Measurements from ENCODE around the gene ERH.
A peak's percentile ranks its signal among the peaks of the same experiment; 100 is the strongest.
"Not testable (repeated sequence)": the region's sequence is repeated elsewhere in the genome, so short reads cannot be mapped to it uniquely, and the experiment has no call there.

ERH gene

DNA sequence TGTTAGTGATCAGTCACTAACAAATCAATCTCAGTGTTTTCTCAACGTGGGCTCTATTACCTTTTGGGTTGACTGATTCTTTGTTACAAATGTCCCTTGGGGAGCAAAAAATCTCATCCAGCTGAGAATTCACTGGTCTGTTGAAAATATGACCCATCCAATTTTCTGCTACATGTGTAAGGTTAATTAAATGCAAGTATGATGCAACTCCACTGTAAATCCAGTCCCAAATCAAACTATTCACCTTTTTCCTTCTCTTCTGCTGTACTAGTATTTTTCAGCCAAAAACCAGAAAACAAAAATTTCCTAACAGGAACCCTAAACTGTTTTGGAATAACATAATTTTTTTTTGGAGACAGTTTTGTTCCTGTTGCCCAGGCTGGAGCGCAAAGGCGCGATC lies 2.2 kb downstream of the ERH start:
- DNase-seq = no peak

DNA sequence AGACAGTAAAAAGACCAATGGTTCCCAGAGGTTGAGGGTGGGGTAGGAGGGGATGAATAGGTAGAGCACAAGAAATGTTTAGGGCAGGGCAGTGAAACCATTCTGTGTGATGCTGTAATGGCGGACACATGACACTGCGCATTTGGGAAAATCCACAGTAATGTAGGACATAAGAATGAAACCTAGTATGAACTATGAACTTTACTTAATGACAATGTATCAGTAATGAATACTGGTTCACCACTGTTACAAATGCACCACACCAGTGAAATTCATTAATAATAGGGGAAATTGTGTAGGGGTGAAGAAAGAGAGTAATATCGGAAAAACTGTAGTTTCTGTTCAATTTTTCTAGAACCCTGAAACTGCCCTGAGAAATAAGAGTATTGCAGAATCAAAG lies 5.6 kb downstream of the ERH start:
- DNase-seq = no peak

DNA sequence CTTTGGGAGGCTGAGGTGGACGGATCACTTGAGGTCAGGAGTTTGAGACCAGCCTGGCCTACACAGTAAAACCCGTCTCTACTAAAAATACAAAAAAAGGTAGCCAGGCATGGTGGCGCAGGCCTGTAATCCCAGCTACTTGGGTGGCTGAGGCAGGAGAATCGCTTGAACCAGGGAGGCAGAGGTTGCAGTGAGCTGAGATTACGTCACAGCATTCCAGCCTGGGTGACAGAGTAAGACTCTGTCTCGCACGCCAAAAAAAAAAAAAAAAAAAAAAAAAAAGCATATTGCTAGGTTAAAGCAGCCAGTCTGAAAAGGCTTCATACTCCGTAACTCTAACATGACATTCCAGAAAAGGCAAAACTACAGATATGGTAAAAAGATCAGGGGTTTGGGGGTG lies 6.7 kb downstream of the ERH start:
- DNase-seq = not testable (repeated sequence)

DNA sequence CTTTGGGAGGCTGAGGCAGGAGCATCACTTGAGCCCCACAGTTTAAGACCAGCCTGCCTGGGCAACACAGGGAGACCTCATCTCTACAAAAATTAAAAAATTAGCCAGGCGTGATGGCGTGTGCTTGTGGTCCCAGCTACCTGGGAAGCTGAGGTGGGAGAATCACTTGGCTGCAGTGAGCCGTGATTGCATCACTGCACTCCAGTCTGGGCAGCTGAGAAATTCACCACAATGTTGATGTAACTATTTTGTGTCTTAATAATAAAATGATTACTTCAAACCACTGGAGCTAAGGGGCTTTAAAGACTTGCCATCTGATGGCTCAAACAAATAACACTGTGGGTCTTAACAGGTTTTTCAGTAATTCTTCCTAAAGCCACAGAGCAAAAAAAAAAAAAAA lies 10.8 kb downstream of the ERH start:
- no peak for DNase-seq

DNA sequence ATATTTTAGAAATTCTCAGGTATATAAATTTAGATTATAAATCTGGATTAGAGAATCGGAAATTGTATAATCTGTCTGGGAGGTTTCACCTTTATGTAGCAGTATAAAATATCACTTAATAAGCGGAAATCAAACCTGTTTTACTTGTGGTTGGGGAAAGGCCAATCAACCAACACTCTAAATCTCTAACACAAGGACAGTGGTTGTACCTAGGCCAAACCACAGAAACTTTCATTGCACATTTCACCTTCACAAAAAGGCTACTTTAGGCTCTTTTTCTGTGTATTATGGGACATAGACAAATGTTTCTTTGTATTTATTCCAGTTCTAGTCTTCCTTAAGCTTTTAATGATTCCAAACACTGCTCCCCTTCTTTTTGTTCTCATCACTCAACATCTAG lies 19.8 kb downstream of the ERH start:
- DNase-seq = no peak

DNA sequence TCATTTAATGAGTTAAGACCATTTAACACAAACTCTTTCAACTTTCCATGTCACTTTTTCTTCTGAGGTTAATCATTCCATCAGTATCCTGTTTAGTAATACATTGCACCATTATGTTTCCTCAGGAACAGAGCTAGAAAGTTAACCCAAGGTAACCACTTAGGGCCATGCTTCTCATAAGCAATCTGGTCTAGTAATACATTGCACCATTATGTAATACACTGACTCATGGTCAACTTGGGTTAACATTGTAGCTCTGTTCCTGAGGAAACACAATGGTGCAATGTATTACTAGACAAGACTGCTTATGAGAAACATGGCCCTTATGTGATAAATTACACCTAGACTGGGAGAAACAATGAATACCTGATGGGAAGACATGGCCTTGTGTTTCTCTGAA lies 21.7 kb downstream of the ERH start:
- no peak for DNase-seq

DNA sequence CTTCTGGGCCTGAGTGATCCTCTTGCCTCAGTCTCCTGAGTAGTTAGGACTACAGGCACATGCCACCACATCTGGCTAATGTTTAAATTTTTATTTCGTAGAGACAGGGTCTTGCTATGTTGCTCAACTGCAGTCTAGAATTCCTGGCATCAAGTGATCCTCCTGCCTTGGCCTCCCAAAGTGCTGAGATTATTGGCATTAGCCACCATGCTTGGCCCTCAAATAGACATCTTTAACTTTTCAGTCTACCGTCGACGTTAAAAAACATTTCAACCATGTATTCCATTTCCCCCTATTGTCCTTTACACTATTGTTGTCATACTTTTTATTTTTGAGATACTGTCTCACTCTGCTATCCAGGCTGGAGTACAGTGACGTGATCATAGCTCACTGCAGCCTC lies 22.4 kb downstream of the ERH start:
- no peak for DNase-seq

DNA sequence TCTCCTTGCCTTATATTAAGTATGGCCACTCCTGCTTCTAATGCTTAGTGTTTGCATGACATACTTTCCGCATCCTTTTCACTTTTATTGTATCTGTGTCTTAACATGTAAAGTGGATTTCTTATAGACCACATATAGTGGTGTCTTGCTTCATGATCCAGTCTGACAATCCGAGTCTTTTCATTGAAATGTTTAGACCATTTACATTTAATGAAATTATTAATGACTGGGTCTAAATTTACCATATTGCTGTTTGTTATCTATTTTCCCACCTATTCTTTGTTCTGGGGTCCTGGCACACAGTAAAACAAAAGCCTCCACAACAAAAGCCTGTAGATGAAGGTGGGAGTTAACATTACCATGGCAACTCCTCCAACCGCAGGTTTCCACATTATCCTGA lies 22.9 kb downstream of the ERH start:
- no peak for DNase-seq

DNA sequence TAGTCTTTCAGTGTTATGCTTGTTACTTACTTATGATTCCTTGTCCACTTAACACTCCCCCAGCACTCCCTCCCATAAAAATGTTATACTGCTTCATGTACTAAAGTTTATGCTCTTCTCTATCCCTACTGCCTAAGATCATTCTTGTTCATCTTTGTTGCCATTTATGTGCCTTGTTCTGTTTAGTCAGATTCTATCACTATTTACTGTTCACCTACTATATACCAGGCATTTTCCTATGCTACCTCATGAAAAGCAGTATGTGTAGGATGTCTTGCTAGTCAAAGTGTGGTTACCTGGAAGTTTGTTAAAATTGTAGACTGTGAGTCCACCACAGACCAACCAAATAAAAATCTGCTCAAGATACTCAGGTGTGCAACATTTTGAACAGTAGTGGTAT lies 23.9 kb downstream of the ERH start:
- DNase-seq = no peak

DNA sequence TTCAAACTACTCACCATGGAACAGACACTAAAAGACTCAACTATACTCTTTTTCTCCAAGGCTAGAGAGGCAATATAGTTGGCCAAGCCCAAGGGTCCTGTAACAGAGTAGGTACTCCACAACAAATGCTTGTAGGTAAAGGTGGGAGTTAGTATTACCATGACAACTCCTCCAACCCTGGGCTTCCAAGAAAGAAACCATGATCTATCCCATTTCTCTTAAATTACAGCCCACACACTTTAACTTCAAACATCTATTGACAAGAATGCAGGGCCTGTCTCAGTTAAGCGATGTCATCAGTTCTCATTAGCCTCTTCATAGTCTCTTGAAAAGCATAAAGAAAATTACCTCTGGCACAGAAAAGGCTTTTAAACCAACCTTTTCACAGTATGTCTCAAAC lies 25.0 kb downstream of the ERH start:
- DNase-seq = no peak

DNA sequence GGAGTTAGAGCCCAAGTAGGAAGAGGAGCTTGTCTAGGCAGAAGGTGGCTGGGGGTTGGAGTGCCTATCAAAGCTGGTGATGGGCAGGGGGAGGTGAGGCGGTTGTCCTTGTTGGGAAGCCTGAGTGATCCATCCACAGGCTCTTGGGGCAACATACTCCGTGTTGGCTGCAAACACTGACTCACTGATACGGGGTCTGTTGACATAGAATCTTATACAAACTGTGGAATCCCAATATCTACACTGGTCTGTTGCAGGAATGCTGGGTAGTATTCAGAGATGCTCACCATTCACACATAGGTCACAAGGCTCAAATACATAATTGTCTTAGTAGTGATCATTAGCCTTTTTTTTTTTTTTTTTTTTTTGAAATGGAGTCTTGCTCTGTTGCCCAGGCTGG lies 26.0 kb downstream of the ERH start:
- no peak for DNase-seq

DNA sequence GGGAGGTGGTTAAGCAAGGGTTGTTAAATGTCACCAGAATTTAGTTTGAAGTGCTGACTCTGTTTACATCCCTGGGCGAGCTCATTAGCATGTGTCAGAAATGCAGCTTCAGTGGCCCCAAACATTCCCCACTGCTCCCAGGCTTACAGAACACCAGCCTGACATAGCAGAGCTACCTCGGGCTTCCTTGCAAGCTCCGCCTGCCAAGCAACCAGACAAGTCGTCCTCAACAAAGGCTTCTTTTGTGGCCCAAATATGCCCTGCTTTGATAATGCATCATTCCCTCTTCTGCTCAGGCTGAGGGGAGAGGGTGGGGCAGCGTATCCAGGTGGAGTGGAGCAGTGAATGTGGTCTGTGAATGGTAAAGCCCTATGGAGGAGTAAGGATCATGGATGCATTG lies 28.0 kb downstream of the ERH start:
- no peak for DNase-seq

DNA sequence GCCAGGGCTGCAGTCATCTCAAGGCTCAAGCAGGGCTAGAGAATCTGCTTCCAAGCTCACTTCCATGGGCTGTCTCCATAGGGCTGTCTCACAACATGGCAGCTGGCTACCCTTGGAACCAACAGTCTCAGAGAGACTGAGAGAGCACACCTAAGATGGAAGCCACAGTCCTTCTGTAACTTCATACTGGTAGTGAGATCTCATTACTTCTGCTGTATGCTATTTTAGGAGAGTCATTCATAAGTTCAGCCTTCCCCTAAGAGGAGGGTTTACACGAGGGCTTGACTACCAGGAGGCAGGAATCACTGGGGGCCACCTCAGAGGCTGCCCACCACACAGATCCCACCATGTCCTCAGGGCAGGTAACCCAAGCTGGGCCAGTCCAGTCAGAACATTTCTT lies 29.7 kb downstream of the ERH start:
- DNase-seq = no peak

DNA sequence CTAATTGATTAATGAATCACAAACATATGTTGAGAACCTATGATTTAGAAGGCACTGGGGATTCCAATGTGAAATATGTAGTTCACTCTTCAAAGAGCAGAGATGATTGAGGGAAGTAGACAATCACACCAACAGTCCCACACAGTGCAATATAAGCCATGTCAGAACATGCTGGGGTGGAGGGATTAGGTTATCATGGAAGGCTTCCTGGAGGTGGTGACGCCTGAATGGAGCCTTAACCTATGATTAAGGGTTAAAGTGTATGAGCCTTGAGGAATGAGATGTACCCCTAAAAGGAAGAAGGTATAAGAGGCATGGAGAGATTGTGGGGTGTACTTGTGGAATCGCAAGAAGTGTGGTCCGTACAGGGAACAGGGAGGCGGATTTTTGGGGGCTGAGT lies 31.3 kb downstream of the ERH start:
- DNase-seq = no peak

DNA sequence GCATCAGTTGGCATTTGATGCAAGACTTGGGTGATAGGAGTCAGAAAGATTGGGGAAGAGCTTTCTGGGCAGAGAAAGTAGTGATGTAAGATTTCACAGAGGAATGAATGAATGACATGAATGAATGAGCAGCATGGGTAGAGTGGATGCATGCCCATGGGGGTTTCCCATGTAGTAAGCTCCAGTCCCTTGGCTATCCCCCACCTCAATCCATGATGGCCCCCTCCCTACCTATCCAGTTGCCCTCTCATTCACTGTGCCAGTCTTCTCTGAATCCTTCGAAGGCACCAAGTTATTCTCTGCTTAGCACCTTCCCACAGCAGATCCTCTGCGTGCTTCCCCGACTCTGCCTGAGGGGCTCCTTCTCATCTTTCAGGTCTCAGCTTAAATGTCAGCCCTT lies 32.0 kb downstream of the ERH start:
- no peak for DNase-seq

DNA sequence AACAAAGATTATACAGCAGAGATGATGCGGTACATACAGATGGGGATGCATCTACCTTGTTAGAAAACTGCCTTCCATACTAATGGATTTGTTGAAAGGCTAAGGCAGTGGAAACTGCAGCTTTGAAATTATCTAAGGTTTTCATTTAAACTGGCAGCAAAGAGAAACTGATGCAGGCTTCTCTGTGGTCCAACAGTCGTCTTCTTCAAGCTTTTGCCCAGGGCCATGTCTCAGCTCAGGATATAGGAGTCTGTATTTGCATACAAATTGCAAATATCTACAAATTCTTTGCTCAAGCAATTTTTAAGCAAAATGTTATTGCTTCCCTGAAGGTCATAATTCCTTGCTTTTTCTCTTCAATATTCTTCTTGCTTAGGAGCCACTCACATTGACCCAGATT lies 33.7 kb downstream of the ERH start:
- no peak for DNase-seq

DNA sequence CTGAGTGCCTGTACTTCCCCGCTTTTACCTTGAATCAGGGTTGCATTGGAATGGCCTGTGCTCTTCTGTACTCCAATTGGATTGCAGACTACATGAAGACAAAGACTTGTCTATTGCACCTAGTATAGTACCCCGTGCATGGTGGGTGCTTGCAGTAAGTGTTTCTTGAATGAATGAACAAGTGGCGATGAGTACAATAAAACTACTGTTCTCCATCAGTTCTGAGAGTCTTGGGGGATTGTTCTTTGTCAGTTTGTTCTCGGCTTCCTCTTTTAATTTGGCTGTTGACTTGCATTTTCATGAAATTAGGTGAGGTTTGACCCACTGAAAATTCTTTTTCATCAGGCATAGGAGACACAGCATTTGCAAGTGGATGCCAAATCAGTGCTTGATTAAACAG lies 34.1 kb downstream of the ERH start:
- no peak for DNase-seq

DNA sequence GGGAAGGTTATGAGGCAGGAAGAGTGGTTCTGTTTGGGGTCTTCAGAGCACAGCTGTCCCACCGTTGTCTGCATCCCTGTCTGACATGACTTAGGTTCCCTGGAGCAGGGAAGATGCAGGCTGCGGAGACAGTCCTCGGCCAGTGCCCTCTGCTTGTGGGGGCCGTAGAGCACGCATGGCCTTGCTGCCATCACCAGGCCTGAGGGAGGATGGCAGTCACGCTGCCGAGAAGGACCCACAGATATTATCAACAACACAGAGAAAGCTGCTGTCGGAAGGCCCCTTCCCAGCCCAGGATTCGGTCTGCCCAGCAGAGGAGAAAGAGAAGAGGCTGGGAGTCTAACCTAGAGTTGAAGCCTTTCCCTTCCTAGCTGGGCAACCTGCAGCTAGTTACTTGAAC lies 35.0 kb downstream of the ERH start:
- peak in 7 of 14 donors; percentile 7 to 55 (median 27) for DNase-seq

DNA sequence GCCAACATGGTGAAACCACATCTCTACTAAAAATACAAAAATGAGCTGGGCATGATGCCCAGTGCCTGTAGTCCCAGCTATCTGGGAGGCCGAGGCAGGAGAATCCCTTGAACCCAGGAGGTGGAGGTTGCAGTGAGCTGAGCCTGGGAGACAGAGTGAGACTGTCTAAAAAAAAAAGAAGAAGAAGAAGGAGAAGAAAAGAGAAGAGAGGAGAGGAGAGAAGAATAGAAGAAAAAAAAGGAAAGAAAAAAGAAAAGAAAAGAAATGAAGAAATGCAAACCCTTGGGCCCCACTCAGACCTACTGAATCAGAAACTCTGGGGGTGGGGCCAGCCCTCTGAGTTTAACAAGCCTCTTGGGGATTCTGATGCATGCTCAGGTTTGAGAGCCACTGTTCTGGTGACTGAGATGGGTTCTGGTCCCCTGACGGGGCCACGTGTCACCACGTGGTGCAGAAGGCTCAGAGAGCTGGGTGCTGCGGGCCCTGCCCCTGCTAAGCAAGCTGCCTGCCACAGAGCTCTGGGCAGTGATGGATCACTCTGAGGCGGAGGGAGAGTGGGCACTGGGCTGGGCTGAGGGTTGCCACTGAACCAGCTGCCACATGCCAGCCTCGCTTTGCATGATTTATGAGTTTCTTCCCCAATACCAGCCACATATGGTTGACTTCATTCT lies 37.5 kb downstream of the ERH start:
- DNase-seq = no peak

DNA sequence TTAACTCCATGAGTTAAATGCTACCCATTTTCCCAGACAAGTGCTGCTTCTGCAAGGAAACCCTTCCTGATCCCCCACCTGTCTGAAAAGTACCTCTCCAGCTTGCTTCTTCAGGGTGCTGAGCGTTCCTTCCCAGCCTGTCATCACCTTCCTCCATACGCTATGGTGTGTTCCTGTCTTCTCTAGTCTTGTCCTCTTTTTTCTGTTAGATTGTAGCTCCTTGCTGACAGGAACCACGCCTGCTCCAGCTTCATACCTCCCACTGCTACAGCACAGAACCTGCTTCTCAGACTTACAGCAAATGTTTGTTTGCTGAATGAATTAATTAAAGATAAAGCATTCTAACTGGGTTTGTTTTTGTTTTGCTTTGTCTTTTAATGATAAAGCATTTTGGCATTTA lies 39.1 kb downstream of the ERH start:
- no peak for DNase-seq

DNA sequence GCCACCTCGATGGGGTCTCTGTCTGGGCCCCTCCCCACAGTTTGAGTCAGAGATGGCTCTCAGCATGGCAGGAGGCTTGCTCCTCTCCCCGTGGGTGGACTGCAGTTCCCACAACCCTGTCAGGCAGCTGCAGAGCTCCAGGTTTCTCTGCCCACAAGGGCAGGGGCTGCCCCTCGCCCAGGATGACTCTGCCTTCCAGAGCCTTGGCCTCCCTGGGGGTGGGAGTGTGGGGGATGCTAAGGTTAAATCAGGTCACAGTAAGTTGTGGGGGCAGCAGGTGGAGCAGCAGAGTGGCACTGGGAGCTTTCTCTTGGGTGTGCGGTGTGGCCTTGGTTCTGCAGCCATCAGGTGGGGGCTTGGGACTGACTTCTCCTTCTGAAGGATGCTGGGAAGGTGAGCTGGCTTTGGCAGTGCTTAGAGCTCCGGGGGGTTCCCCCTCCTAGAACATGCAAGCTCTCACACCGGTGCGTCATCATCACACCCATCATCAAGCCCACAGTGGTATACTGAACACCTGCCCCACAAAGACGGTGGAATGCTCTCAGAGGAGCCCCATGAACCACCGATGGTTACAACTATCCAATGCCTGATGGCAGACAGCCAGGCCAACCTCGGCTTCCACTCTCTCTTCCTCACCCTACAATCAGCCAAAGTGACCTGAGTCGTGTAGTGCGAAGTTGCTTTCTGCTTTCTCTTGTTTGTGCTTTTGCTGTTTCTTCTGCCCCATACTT lies 39.7 kb downstream of the ERH start:
- DNase-seq = no peak

DNA sequence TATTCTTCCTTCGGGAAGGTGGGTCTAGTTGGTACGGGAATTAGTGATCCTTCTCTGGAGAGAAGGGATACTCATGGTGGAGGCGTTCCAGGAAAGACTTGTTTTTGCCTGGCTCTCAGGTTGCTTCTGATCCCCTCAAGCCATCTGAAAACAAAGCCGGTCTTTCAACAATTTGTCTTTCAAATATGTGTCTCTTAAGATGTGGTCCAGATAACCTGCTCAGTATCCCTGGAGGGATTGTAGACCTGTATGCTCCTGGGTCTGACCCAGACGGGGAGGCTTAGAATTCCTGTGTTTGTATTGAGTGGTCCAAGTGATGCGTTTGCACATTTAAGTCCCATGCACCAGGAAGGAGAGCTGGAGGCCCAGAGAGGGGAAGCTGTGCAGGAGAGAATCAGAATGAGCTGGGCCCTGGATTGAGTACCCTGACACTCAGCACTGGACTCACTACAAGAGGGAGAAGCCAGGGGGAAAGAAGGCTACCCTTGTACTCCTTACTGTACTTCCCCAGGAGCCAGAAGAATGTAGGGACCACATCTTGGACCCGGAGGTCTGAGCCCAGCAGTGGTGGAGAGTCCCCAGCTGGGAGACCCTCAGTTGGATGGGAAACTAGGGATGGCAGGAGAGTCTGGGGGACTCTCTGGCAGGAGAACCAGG lies 40.4 kb downstream of the ERH start:
- no peak for DNase-seq

DNA sequence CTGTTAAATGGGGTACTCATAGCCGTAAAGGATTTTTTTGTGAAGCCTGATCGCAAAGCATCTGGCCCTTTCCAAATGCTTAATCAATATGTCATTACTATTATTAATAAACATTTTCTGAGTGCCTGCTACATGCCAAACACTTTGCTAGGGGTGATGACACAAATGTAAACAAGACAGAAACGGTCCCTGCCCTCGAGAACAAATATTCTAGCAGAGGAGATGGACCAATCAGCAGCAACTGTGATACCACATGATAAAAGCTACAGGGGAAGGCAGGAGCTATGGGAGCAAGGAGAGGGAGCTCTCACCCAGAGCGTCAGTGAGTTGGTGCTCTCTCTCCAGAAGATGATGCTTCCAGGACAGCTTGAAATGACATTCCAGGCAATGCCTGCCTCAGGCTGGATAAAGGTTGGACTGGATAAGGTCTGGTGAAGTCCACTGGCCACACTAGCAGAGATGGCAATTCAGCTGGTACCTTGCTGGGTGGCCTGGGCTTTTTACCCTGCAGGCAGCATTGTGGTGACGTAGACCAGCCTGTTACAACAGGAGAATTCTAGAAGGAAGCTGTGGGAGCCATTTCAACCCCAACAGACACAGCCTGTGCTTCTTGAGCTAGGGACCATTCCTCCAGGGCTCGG lies 41.1 kb downstream of the ERH start:
- no peak for DNase-seq

Measured in C1 segment of cervical spinal cord (tissue), 14 donors.